Loucy (cell line): ENCODE measurements around the gene SCFD2.

ENCODE experiments used
- EZH2phosphoT487 ChIP-seq: fragments of 200-600 bp; IDR thresholded peaks from 2 replicates; pipeline ENCODE4 v1.6.1; 2018; ENCODE audit warnings: antibody characterized with exemption, mild to moderate bottlenecking, moderate library complexity, borderline replicate concordance
- TF ChIP-seq, protein P1 (sequence below): fragments of 200-600 bp; sonication (generic); conservative IDR thresholded peaks from 2 replicates; pipeline ENCODE4 v1.5.1; 2014; ENCODE audit warnings: mild to moderate bottlenecking, antibody characterized with exemption, low read length

DNA sequence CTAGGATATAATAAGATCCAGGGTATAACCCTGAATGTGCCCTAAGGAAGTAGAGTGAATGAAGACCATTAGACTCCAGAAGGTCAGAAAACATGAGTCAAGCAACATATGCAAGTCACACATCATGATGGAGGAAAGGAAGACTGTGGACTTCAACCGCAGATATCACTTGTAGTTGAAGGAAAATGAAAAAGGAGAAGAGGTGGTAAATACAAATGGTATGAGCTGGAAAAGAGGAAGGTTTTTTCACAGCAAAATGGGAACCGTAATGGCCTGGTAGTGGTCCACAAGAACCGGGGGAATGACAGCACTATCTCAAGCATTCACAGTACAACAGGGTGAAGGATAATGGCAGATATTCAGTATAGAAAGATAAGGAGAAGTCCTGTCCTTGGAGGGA, 5.2 kb upstream of the SCFD2 start:
- TF ChIP-seq, protein P1, sequence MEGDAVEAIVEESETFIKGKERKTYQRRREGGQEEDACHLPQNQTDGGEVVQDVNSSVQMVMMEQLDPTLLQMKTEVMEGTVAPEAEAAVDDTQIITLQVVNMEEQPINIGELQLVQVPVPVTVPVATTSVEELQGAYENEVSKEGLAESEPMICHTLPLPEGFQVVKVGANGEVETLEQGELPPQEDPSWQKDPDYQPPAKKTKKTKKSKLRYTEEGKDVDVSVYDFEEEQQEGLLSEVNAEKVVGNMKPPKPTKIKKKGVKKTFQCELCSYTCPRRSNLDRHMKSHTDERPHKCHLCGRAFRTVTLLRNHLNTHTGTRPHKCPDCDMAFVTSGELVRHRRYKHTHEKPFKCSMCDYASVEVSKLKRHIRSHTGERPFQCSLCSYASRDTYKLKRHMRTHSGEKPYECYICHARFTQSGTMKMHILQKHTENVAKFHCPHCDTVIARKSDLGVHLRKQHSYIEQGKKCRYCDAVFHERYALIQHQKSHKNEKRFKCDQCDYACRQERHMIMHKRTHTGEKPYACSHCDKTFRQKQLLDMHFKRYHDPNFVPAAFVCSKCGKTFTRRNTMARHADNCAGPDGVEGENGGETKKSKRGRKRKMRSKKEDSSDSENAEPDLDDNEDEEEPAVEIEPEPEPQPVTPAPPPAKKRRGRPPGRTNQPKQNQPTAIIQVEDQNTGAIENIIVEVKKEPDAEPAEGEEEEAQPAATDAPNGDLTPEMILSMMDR, result no peak
- TF ChIP-seq EZH2phosphoT487, result no peak
